ENCODE results near the gene CPLANE2. TPM values are rescaled to one million over a fixed set of nuclear protein-coding genes. Genes with fewer than 3 reads are reported as not detected.

The CPLANE2 gene
- total RNA-seq, 1 experiment from 2014 or later, result 6.3 TPM

GRCh38 chr1:16262067-16262466 is 25.1 kb upstream of the CPLANE2 start:
- Histone ChIP-seq H4K91ac (ENCODE audit: insufficient read length, low read depth, low read length) (no peak overlapping the region), H3T11ph (ENCODE audit: low read length) (no peak overlapping the region), H3K56ac (ENCODE audit: insufficient read length, low read depth, low read length) (no peak overlapping the region), H2AFZ (ENCODE audit: low read length) (no peak overlapping the region), H2BK15ac (ENCODE audit: low read depth, low read length) (no peak overlapping the region), H2AK5ac (ENCODE audit: insufficient read length, low read length) (no peak overlapping the region), H4K5ac (ENCODE audit: insufficient read length, low read depth, low read length) (no peak overlapping the region), H2BK120ac (ENCODE audit: low read depth, low read length, poor library complexity, severe bottlenecking) (no peak overlapping the region), H3K4me2 (ENCODE audit: insufficient read depth, insufficient read length, low read length) (no peak overlapping the region), H3K79me1 (ENCODE audit: insufficient read depth, low read depth, low read length, poor library complexity, severe bottlenecking) (no peaks in the 10 kb centered on the region), H3K23me2 (ENCODE audit: insufficient read length, low read depth, low read length, poor library complexity, severe bottlenecking) (no peaks in the 10 kb centered on the region), H2BK20ac (ENCODE audit: low read depth, low read length, poor library complexity, severe bottlenecking) (no peak overlapping the region), H3K79me2 (ENCODE audit: insufficient read depth, low read length) (no peaks in the 10 kb centered on the region), H3K9me3 (ENCODE audit: control insufficient read depth, low read depth, low read length) (no peaks in the 10 kb centered on the region), H3K27ac (ENCODE audit: insufficient read length, low read depth, low read length) (no peak overlapping the region), H2BK12ac (ENCODE audit: insufficient read length, low read depth, low read length) (no peak overlapping the region), H3K18ac (ENCODE audit: insufficient read length, low read depth, low read length) (no peak overlapping the region), H3K27me3 (ENCODE audit: insufficient read depth, low read length) (no peaks in the 10 kb centered on the region), H4K20me1 (ENCODE audit: control insufficient read depth, insufficient read depth, insufficient read length) (no peaks in the 10 kb centered on the region), H3K4ac (ENCODE audit: low read depth, low read length) (no peak overlapping the region), H3K23ac (ENCODE audit: insufficient read length, low read depth, low read length) (no peak overlapping the region), H4K8ac (replicated peaks; ENCODE audit: insufficient read length, low read depth, low read length) (no peak overlapping the region), H3K4me1 (ENCODE audit: insufficient read depth, low read length) (no peaks in the 10 kb centered on the region), H3K14ac (ENCODE audit: insufficient read depth, low read length) (no peak overlapping the region), H3K9ac (ENCODE audit: extremely low read depth, insufficient read length, low read length) (no peak overlapping the region), H2BK5ac (ENCODE audit: insufficient read length, low read length) (no peak overlapping the region)
- H3K4me3 Mint-ChIP-seq, result no peak overlapping the region
- no peak for TF ChIP-seq CTCF (conservative IDR thresholded peaks at IDR 0.05)
- H3K27me3 Mint-ChIP-seq (ENCODE audit: low read depth), result no peaks in the 10 kb centered on the region
- H3K36me3 Mint-ChIP-seq (ENCODE audit: insufficient read depth in 1 of 3, low read depth in 3 of 3), result no peaks in the 10 kb centered on the region
- no CpG with 5 or more reads among the region's 1 CpG for WGBS (ENCODE audit: extremely low coverage, insufficient read length, low lambda C conversion rate)
- H3K27ac Mint-ChIP-seq, result no peak overlapping the region
- DNase-seq, result no peak
- H3K9me3 Mint-ChIP-seq, result no peaks in the 10 kb centered on the region
- H3K4me1 Mint-ChIP-seq, result peaks cover 6 to 13% of the 10 kb centered on the region in 2 experiments

Measured in H9 (cell line).